Activated CD8-positive, alpha-beta memory T cell treated with anti-CD3 and anti-CD28 coated beads, Interleukin-2, amount 50 U/mL, for 1 hour (primary cell): ENCODE measurements around the gene SREBF2.

Source experiments
- DNase-seq: peaks from one replicate; pipeline ENCODE4 v3.0.0-alpha.2; 2020; ENCODE audit errors: extremely low read depth

The SREBF2 gene

GRCh38 chr22:41832553-41833368, at the start of gene SREBF2:
Gene SREBF2 (plus strand): TSS chr22:41833105. CDS start chr22:41833271, 166 bp downstream.
- peak; percentile 100 for DNase-seq

GRCh38 chr22:41787331-41787730, 45.6 kb upstream of the SREBF2 start:
- DNase-seq, result no peak

DNA sequence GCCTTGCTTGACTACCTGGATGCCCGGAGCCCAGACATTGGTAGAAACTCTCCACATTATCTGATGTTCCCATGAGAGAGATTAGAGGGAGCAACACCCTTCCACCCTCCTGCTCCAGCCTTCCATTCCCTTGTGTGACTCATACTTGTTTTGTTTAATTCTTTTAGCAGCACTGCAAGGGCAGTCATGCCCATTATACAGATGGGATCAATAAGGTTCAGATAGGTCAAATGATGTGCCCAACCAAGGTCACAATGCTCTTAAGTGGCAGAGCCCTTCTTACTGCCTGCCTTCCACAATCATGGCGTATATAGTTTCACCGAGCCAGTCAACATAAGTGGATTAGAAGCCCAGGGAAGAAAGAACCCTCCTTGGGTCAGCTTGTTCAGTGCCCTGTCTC, 39.0 kb upstream of the SREBF2 start:
- DNase-seq, result no peak

DNA sequence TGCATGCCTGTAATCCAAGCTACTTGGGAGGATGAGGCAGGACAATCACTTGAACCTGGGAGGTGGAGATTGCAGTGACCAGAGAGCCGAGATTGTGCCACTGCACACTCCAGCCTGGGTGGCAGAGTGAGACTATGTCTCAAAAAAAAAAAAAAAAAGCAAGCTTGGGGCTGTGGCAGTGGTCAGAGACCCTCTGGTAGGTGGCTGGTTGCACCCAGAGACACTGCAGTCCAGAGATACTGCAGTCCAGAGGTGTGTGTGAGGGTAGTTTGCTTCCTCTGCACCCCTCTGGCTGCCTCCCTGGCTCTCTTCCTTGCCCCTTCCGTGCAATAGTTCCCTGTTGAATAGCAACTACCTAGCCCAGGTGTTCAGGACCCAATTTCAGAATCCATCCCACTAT, 34.2 kb upstream of the SREBF2 start:
- DNase-seq, result no peak

- no peak for DNase-seq
Observed at GRCh38 chr22:41799486-41800347, 33.2 kb upstream of the SREBF2 start.

GRCh38 chr22:41800348-41801146, 32.4 kb upstream of the SREBF2 start, which contains the start of gene CCDC134:
Gene CCDC134 (plus strand): TSS chr22:41800679. CDS start chr22:41808891, 8,212 bp downstream.
- peak; percentile 70 for DNase-seq

DNA sequence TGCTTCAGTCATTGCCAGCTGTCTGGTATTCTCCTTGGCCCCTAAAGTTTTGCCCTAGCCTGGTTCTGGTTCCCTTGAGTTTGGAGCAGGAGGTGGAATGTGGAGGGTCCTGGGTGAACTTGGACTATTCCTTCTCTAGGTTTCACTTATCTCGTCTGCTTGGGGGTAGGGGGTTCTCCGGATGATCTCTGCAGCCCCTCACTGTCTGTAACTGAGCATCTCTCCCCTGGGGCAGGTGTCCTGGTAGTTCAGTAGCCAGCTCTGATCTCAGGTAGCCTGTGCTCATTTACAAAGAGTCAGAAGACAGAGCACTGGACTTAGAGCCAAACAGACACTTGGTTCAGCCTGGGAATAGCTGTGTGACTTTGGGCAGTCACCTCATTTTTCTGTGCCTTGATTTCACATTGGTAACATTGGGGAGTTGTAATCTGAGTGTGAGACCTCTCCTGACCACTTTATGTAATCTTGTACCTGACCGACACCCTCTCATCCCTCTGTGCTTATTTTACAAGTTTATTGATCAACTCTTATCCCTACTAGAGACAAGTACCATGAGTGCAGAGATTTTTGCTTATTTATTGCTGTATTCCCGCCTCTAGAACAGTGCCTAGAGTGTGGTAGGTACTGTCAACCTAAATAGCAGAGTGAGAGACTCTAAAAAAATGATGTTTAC, 31.6 kb upstream of the SREBF2 start:
- DNase-seq, result no peak

GRCh38 chr22:41801886-41802285, 31.0 kb upstream of the SREBF2 start:
- DNase-seq, result no peak

- no peak for DNase-seq
Observed at GRCh38 chr22:41805639-41806038, 27.3 kb upstream of the SREBF2 start.

DNA sequence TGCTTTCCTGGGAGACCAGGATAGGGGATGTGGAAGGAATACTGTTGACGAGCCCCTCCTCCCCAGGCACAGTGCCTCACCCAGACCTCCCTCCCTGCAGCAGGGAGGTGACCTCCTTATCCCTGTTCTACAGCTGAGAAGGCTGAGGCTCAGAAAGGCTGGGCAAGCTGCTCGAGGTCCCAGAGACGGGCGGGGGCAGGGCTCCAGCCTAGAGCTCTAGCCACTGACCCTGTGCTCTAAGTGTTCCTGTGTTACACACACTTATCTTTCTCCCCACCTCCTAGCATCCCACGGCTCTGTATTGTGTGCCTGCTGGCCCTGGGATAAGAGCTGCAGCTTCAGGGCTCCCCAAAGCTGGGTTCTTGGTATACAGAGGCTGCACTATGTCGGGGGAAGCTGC, 24.5 kb upstream of the SREBF2 start:
- no peak for DNase-seq

GRCh38 chr22:41810022-41810421, 22.9 kb upstream of the SREBF2 start:
- no peak for DNase-seq

DNA sequence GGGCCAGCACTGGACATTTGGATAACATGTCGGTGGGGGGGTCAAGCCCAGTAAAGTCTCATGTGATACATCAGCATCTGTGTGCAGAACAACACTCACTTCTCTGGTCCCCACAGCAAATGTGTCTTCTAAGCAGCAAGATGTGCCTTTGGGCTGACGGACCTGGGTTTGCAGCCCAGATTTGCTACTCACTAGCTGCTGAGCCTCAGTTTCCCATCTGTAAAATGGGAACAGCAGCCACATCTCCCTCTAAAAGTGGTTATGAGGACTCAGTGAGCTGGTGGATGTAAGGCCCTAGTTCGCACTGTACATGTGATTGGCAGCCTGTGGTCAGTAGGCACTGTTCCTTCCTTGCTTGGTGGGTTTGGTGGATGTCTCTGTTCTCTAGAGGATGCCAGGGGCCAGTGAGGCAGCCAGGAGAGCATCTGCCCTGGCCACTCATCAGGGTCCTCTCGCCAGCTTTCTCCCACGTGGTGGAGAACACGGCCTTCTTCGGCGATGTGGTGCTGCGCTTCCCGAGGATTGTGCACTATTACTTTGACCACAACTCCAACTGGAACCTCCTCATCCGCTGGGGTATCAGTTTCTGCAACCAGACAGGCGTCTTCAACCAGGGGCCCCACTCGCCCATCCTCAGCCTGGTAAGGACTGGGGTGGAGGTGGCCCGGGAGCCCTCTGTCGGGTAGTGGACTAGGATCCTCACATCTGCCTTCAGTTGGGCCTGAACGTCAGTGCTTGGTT, 19.9 kb upstream of the SREBF2 start:
- no peak for DNase-seq

DNA sequence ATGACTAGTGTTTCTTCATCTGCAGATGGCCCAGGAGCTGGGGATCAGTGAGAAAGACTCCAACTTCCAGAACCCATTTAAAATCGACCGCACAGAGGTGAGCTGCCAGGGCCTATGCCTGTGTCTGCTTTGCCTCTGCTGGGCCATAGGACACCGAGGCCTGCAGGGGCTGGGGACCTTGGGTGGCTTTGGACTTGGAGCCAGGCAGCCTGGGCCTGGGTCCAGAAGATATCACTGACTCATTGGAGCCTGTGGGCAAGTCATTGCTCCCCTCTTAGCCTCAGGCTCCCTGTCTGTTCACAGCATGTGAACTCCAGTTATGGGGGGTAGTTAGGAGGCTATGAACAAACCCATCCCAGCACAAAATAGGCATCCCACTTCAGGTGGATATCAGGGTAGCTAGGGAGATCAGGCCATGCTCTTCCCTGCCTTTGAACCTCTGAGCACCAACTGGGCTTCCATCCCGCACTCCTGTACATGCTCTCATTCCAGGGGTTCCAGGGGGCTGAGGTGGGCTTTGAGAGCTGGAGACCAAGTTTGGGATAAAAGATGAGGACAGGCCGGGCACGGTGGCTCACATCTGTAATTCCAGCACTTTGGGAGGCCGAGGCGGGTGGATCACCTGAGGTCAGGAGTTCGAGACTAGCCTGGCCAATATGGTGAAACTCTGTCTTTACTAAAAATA, 19.0 kb upstream of the SREBF2 start:
- DNase-seq, result no peak

- DNase-seq, result no peak
Observed at GRCh38 chr22:41815716-41816115, 17.2 kb upstream of the SREBF2 start.

DNA sequence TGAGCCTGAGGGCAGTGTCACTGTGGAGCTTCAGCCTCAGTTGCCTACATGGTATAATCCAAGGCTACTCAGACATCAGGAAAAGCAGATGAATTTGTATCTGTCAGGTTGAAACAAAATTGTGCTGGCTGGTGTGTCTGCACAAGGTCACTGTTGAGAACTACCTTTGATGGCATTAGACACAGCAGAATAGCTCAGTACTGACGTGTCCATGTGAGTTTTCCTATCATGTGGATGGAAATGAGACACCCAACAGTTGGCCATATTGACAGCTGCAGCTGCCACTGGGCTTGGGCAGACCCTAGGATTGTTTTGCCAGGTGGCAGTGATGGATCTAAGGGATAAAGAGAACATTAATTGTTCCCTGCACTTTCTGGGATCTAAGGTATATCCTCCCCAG, 16.7 kb upstream of the SREBF2 start:
- no peak for DNase-seq

GRCh38 chr22:41816871-41817270, 16.0 kb upstream of the SREBF2 start:
- no peak for DNase-seq

DNA sequence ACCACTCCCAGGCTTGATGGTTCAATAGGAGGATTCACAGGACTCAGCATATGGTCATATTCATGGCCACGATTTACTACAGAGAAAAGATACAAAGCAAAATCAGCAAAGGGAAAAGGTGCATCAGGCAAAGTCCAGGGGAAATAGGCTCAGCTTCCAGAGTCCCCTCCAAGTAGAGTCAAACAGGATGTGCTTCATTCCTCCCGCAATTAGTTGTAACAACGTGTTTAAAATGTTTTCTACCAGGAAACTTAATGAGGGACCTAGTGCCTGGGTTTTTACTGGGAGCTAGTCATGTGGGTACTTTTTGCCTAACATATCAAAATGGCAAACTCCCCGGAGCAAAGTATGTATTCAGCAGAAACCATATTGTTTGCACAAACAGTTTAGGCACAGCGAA, 14.9 kb upstream of the SREBF2 start:
- no peak for DNase-seq

DNA sequence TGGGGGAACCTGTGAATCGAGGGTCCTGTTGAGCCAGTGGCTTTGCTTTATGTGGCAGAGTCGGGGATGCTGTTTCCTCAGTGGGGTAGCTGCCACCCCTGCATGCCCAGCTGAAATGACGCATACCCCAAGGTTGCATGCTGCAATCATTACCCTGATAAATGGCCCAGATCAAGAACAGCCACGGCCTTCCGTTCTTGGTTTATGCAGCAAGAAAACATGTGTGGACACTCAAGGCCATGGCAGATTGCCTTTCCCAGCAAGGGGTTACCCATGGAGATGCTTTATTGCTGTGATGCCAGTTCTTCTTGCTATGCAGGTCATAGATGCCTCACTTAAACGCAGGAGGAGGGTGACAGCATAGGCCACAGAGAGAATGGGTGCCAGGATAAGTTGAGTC, 14.3 kb upstream of the SREBF2 start:
- DNase-seq, result no peak

DNA sequence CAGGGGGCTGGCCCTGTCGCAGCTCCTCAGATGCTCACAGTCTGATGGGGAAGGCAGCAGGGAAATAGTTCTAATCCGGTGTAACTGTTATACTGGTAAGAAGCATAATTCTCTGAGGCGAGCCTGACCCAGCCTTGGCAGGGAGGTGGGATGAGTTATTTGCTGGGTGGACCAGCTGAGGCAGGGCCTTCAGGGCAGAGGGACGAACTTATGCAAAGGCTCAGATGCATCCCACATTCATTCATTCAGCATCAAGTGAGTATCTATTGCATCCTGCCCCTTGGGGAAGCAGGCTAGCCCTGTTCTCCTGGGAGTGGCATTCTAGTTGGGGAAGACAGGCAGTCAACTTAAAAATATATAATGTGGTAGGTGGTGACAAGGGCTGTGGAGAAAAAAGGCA, 13.6 kb upstream of the SREBF2 start:
- DNase-seq, result no peak

- no peak for DNase-seq
Observed at GRCh38 chr22:41820447-41820846, 12.5 kb upstream of the SREBF2 start.
